HFF-Myc (cell line): ENCODE data around the gene CENPI.
"Not testable (repeated sequence)": the region's sequence is repeated elsewhere in the genome, so short reads cannot be mapped to it uniquely, and the experiment has no call there.

Source experiments
- DNase-seq: peaks from one replicate; pipeline ENCODE4 v3.0.0-alpha.2; 2011; ENCODE audit warnings: low read depth; ENCODE audit errors: extremely low read depth
- H3K4me3 ChIP-seq: replicated peaks from 2 replicates; pipeline ENCODE4 v1.5.1; 2011; ENCODE audit warnings: low read depth, mild to moderate bottlenecking, control low read depth, low read length
- CTCF ChIP-seq: IDR thresholded peaks from 2 replicates; pipeline ENCODE4 v1.5.1; 2012; ENCODE audit warnings: mild to moderate bottlenecking, low read depth, low read length, control low read depth; ENCODE audit errors: missing control alignments

Gene CENPI

GRCh38 chrX:101097546-101098453 is at the start of gene CENPI:
Gene CENPI, plus strand, starts transcription at chrX:101098204. Its CDS starts 2,867 bp downstream, at chrX:101101071.
- H3K4me3 ChIP-seq, result peak within 1 kb of the TSS; percentile 63
- peak; percentile 66 for DNase-seq
- no peak for TF ChIP-seq CTCF

GRCh38 chrX:101051153-101051548 is 46.9 kb upstream of the CENPI start:
- H3K4me3 ChIP-seq, result peak overlapping the region; percentile 56
- no peak for DNase-seq
- no peak for TF ChIP-seq CTCF

- peak within 1 kb of the TSS; percentile 56 for H3K4me3 ChIP-seq
- peak; percentile 20 for DNase-seq
- TF ChIP-seq CTCF, result no peak
These were observed 46.3 kb upstream of the CENPI start, which contains the start of gene TRMT2B for GRCh38 chrX:101051549-101052302. Gene TRMT2B, minus strand, starts transcription at chrX:101052111. Its CDS starts 9,822 bp downstream, at chrX:101042289.

GRCh38 chrX:101056551-101056950 is 41.5 kb upstream of the CENPI start:
- H3K4me3 ChIP-seq, DNase-seq: not testable (repeated sequence)

- no peak for TF ChIP-seq CTCF
- H3K4me3 ChIP-seq, result no peak overlapping the region
- DNase-seq, result no peak
These were observed 40.8 kb upstream of the CENPI start for GRCh38 chrX:101057093-101057714.

- TF ChIP-seq CTCF, result no peak
- no peak for DNase-seq
These were observed 35.8 kb upstream of the CENPI start for GRCh38 chrX:101062176-101062575.

More at GRCh38 chrX:101062176-101062575, 35.8 kb upstream of the CENPI start:
- no peak overlapping the region for H3K4me3 ChIP-seq
